Spinal cord (tissue), 10 donors: ENCODE results near the gene DCAF4. TPM values are rescaled to one million over a fixed set of nuclear protein-coding genes. Genes with fewer than 3 reads are reported as not detected.
"Not testable (repeated sequence)": the region's sequence is repeated elsewhere in the genome, so short reads cannot be mapped to it uniquely, and the experiment has no call there.

Source experiments
- DNase-seq, 6 donors: peaks; one replicate each; pipeline versions ENCODE4 v3.0.0 to v3.0.0-alpha.2; 2013 to 2015; ENCODE audit warnings: low spot score in 6 of 6, low read depth in 4 of 6
- H3K27ac ChIP-seq: one replicate; pipeline ENCODE4 v1.5.1; 2013; ENCODE audit warnings: low read depth, low read length, control low read depth
- H3K27me3 ChIP-seq: one replicate; pipeline ENCODE4 v1.6.1; 2013; ENCODE audit warnings: low read length; ENCODE audit not compliant: control insufficient read depth, insufficient read depth
- H3K36me3 ChIP-seq: one replicate; pipeline ENCODE4 v1.6.1; 2013; ENCODE audit warnings: low read length; ENCODE audit not compliant: control insufficient read depth, insufficient read depth
- H3K4me1 ChIP-seq: one replicate; pipeline ENCODE4 v1.6.1; 2013; ENCODE audit warnings: low read length; ENCODE audit not compliant: control insufficient read depth, insufficient read depth
- H3K4me3 ChIP-seq: one replicate; pipeline ENCODE4 v1.5.1; 2013; ENCODE audit warnings: low read depth, low read length, control low read depth
- H3K9me3 ChIP-seq: one replicate; pipeline ENCODE4 v1.6.1; 2013; ENCODE audit warnings: low read length; ENCODE audit not compliant: control insufficient read depth, insufficient read depth
- WGBS: methylation state at CpG from one replicate; pipeline ENCODE4 v1.1.5; 2013; ENCODE audit warnings: missing lambda C conversion rate; ENCODE audit not compliant: insufficient coverage; 5-methylcytosine and 5-hydroxymethylcytosine counted together
- polyA plus RNA-seq, 2 donors: library from polyadenylated mRNA; unstranded; fragments of 120-200 nt; gene quantifications; one replicate each; pipeline ENCODE4 v1.2.1, GENCODE V29; 2013; ENCODE audit not compliant: insufficient read length in 2 of 2
- total RNA-seq, 2 donors: library from RNA; depleted of rRNA in 1 of 2; stranded (reverse); fragments of 120-200 nt in 1 of 2; fragments of >200 nt in 1 of 2; gene quantifications; one replicate each; pipeline versions ENCODE4 v1.2.3 to v1.2.4, GENCODE V29; 2013 to 2014
- donor health status: healthy.

The DCAF4 gene
- total and polyA plus RNA-seq, 4 donors: 9.2 to 20.2 (median 11.3) TPM

GRCh38 chr14:72961579-72962335 is 35.5 kb downstream of the DCAF4 start:
- no peaks in the 10 kb centered on the region for H3K27me3 ChIP-seq
- H3K36me3 ChIP-seq: peaks cover 42% of the 10 kb centered on the region
- no peaks in the 10 kb centered on the region for H3K4me1 ChIP-seq
- no peaks in the 10 kb centered on the region for H3K9me3 ChIP-seq
- DNase-seq: no peak
- H3K4me3 ChIP-seq: no peak overlapping the region
- 67% methylated on average over 3 of the region's 10 CpGs for WGBS
- H3K27ac ChIP-seq: no peak overlapping the region

GRCh38 chr14:72962336-72962754 is 36.1 kb downstream of the DCAF4 start:
- 70% methylated on average over 9 of the region's 10 CpGs for WGBS
- H3K4me1 ChIP-seq, H3K9me3 ChIP-seq, H3K27ac ChIP-seq, H3K27me3 ChIP-seq, H3K4me3 ChIP-seq: not testable (repeated sequence)
- DNase-seq: peak in 2 of 6 donors; percentile 41 to 49
- peaks cover 39% of the 10 kb centered on the region for H3K36me3 ChIP-seq

GRCh38 chr14:72962829-72963312 is 36.6 kb downstream of the DCAF4 start:
- H3K4me1 ChIP-seq: no peaks in the 10 kb centered on the region
- no peaks in the 10 kb centered on the region for H3K9me3 ChIP-seq
- H3K4me3 ChIP-seq: no peak overlapping the region
- H3K27me3 ChIP-seq: no peaks in the 10 kb centered on the region
- H3K36me3 ChIP-seq: peaks cover 38% of the 10 kb centered on the region
- WGBS: no CpG with 5 or more reads among the region's 6 CpGs
- H3K27ac ChIP-seq: no peak overlapping the region
- DNase-seq: no peak

DNA sequence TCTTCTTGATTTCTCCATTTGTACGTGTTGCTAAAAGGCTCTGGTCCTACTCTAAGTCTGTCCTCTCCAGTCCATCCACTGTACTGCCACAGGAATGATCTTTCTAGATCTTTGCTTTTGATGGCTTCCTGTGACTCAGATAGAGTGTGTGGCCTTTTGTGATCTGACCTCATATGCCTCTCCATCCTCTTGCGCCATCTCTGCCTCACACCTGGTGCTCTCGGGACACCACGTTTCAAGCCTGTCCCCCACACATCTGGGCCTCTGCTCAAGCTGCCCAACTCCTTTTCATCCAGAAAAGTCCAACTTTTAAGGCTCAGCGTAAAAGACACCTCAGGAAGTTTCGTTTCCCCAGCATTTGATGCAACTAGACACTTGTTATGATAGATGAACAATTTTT is 39.0 kb downstream of the DCAF4 start:
- DNase-seq: no peak

DNA sequence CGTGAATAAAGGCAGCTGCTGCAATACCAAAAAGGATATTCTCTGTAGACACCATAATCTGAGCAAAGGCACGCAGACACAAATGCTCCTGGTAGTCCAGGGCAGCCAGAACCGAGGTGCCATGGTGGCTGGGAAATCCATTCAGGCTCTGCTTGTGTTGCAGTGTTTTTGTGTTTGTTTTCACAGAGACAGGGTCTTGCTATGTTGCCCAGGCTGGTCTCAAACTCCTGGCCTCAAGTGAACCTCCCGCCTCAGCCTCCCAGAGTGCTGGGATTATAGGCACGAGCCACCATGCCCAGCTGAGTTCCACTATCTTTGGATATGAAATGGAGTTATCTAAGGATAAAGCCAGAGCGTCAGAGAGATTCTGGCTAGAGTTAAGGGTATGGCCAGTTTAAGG is 39.8 kb downstream of the DCAF4 start:
- Histone ChIP-seq H3K9me3 (no peaks in the 10 kb centered on the region), H3K36me3 (peaks cover 34% of the 10 kb centered on the region), H3K27me3 (no peaks in the 10 kb centered on the region), H3K4me1 (no peaks in the 10 kb centered on the region), H3K27ac (no peak overlapping the region), H3K4me3 (no peak overlapping the region)
- WGBS: 98% methylated on average over 6 of the region's 6 CpGs
- DNase-seq: no peak

More for the DNA sequence above, 39.0 kb downstream of the DCAF4 start:
- Histone ChIP-seq H3K4me3 (no peak overlapping the region), H3K36me3 (peaks cover 34% of the 10 kb centered on the region), H3K4me1 (no peaks in the 10 kb centered on the region), H3K27me3 (no peaks in the 10 kb centered on the region), H3K27ac (no peak overlapping the region), H3K9me3 (no peaks in the 10 kb centered on the region)
- 89% methylated on average over 4 of the region's 6 CpGs for WGBS

DNA sequence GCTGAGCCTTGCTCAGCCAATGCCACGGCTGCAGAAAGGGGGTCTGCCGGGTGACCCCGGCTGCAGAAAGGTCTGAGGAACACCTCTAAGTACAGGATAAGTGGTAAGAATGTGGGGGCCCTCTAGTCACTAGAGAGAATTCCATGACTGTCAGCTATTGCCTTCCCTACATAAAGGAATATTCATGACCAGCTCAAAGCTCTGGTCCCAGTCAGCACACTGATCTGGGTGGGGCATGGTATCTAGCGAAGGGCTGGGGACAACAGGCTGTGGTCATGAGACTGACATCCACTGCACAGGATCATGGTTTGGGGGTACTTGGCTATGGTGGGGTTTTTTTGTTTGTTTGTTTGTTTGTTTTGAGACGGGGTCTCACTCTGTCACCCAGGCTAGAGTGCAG is 42.1 kb downstream of the DCAF4 start:
- Histone ChIP-seq H3K4me1 (no peaks in the 10 kb centered on the region), H3K27me3 (no peaks in the 10 kb centered on the region), H3K27ac (no peak overlapping the region), H3K4me3 (no peak overlapping the region), H3K36me3 (peaks cover 47% of the 10 kb centered on the region), H3K9me3 (no peaks in the 10 kb centered on the region)
- DNase-seq: no peak
- 90% methylated on average over 2 of the region's 5 CpGs for WGBS

DNA sequence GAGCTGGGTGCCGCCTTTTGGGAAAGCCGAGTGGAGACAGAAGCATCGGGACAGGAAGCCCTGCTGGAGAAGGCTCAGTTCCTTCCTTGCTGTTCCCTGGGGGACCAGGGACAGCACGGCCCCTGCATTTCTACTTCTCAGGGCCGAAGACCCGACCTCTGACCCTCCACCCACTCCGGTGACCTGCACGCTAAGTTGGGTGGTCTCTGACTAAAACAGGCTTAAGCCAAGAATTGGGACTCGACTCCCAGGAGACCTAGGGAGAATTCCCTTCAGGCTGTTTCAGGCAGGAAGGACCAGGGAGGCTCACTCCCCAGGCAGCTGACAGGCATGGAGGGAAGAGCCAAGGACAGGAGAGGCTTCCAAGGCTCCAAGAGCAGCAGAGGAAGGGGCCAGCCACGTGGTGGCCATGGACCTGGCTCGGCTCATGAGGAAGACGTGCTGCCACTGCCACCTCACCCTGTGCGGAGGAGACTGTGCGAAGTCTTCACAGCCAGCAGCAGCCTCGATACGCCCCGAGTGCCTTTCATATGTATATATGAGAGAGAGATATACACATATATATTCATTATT is 43.9 kb downstream of the DCAF4 start:
- 81% methylated on average over 12 of the region's 17 CpGs for WGBS
- H3K27me3 ChIP-seq: no peaks in the 10 kb centered on the region
- peaks cover 63% of the 10 kb centered on the region for H3K36me3 ChIP-seq

DNA sequence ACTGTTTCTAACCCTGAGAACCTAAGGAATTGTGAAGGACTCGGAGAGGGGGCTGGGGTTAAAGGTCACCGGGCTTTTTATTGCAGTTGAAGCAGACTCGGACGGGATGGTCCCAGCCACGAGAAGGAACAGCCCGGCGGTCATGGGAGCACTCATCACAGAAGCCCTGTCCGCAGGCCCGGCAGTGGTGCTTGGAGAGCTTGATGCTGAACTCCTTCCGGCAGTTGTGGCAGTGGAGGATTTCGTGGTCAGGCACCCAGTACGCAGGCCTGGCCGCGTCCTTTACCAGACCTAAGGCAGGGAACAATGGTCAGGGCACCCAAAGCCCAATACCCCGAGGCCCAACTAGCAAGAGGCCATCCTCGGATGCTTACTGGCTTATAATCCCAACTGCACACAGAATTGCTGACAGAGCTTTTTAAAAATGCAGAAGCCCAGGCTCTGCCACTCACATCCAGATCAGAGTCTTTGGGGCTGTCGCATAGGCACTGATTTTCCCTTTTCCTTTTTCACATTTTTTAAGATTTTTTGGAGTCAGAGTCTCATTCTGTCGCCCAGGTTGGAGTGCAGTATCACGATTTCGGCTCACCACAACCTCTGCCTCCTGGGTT is 44.7 kb downstream of the DCAF4 start:
- no peak overlapping the region for H3K27ac ChIP-seq
- DNase-seq: no peak
- WGBS: 89% methylated on average over 20 of the region's 20 CpGs
- H3K27me3 ChIP-seq: no peaks in the 10 kb centered on the region
- no peaks in the 10 kb centered on the region for H3K9me3 ChIP-seq
- no peak overlapping the region for H3K4me3 ChIP-seq
- peaks cover 69% of the 10 kb centered on the region for H3K36me3 ChIP-seq
- no peaks in the 10 kb centered on the region for H3K4me1 ChIP-seq

More for the DNA sequence above, 43.9 kb downstream of the DCAF4 start:
- Histone ChIP-seq H3K9me3 (no peaks in the 10 kb centered on the region), H3K4me1 (no peaks in the 10 kb centered on the region), H3K4me3 (no peak overlapping the region), H3K27ac (no peak overlapping the region)
- DNase-seq: no peak

DNA sequence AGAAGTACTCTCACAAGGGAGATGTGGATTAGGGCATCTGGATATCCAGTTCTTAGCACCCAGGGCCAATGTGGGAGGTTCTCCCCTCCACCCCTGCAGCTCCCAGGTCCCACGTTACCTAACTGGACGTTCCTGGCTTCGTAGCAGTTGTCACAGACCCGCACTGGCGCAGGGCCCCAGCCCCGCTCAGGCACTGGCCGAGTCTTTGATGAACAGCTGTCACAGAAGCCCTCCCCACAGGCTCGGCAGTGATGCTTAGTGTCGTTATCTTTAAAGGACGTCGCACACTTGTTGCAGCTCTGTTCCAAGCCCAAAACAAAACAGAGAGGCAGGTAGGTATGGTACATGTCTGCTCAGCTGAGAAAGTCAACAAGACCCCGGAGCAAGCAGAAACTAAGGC is 48.4 kb downstream of the DCAF4 start:
- Histone ChIP-seq H3K27ac (no peak overlapping the region), H3K27me3 (no peaks in the 10 kb centered on the region), H3K36me3 (peaks cover 74% of the 10 kb centered on the region), H3K9me3 (no peaks in the 10 kb centered on the region), H3K4me3 (no peak overlapping the region), H3K4me1 (no peaks in the 10 kb centered on the region)
- no peak for DNase-seq
- WGBS: 89% methylated on average over 12 of the region's 12 CpGs
